B cell (primary cell): ENCODE results near the gene SSC5D. TPM values are rescaled to one million over a fixed set of nuclear protein-coding genes. Genes with fewer than 3 reads are reported as not detected.

Source experiments
- ATAC-seq: fragments of 200-7000 bp; cut with Tn5 transposase; one replicate; pipeline ENCODE4 v1.10.0; 2021; ENCODE audit warnings: low read depth, mild to moderate bottlenecking, moderate number of reproducible peaks, moderate library complexity
- CTCF ChIA-PET: fragments of 350-600 bp; sonication (Branson Sonifier 250); formaldehyde crosslinking; loops from one replicate; lab custom pipeline; 2021; ENCODE audit warnings: antibody characterized with exemption, inconsistent platforms; lab: Charles Lee
- POLR2A ChIA-PET: fragments of 350-600 bp; sonication (Branson Sonifier 250); formaldehyde crosslinking; loops from one replicate; lab custom pipeline; 2021; ENCODE audit warnings: antibody characterized with exemption; lab: Charles Lee
- DNase-seq: peaks from one replicate; pipeline ENCODE4 v3.0.0; 2013
- H2AFZ ChIP-seq: 2 replicates; pipeline ENCODE4 v1.6.1; 2012; ENCODE audit warnings: mild to moderate bottlenecking, low read depth, low read length; ENCODE audit not compliant: insufficient read depth, poor library complexity, severe bottlenecking
- H3K27ac ChIP-seq, 2 donors: 1 replicate in 1 of 2; 2 replicates in 1 of 2; pipeline ENCODE4 v1.5.1; 2012 to 2013; ENCODE audit warnings: low read length in 2 of 2, mild to moderate bottlenecking in 2 of 2, moderate library complexity in 1 of 2
- H3K27me3 ChIP-seq, 4 experiments: fragments of 200-600 bp in 1 of 4; sonication (generic) in 1 of 4; replicated peaks in 1 of 4; 1 replicate in 2 of 4; 2 replicates in 2 of 4; pipeline versions ENCODE4 v1.6.1 to v1.7.0; 2013 to 2016; ENCODE audit warnings: low read length in 3 of 4, mild to moderate bottlenecking in 2 of 4, mixed read lengths in 1 of 4, moderate library complexity in 1 of 4; ENCODE audit not compliant: insufficient read depth in 4 of 4, control insufficient read depth in 3 of 4; ENCODE audit errors: control extremely low read depth in 1 of 4
- H3K36me3 ChIP-seq, 2 experiments: replicated peaks in 1 of 2; 1 replicate in 1 of 2; 2 replicates in 1 of 2; pipeline versions ENCODE4 v1.6.1 to v1.7.1; 2013; ENCODE audit warnings: low read length in 1 of 2; ENCODE audit not compliant: insufficient read depth in 2 of 2, control insufficient read depth in 1 of 2; ENCODE audit errors: control extremely low read depth in 1 of 2, extremely low read depth in 1 of 2
- H3K4me1 ChIP-seq, 2 donors: fragments of 200-600 bp in 1 of 2; sonication (generic) in 1 of 2; 1 replicate in 1 of 2; 2 replicates in 1 of 2; pipeline versions ENCODE4 v1.5.1 to v1.6.1; 2013 to 2017; ENCODE audit warnings: low read length in 2 of 2; ENCODE audit not compliant: control insufficient read depth in 2 of 2, insufficient read depth in 2 of 2
- H3K4me2 ChIP-seq: replicated peaks from 2 replicates; pipeline ENCODE3; 2012; ENCODE audit warnings: mild to moderate bottlenecking, low read depth, low read length; ENCODE audit not compliant: poor library complexity, severe bottlenecking
- H3K4me3 ChIP-seq, 5 experiments: fragments of 200-600 bp in 1 of 5; sonication (generic) in 1 of 5; 1 replicate in 3 of 5; 2 replicates in 2 of 5; pipeline versions ENCODE4 v1.5.1 to v1.7.0; 2011 to 2016; ENCODE audit warnings: low read length in 4 of 5, mild to moderate bottlenecking in 4 of 5, low read depth in 2 of 5, control low read depth in 1 of 5, moderate library complexity in 1 of 5; ENCODE audit not compliant: insufficient read depth in 1 of 5; ENCODE audit errors: control extremely low read depth in 1 of 5, extremely low read depth in 1 of 5
- H3K79me2 ChIP-seq: fragments of 200-600 bp; sonication (generic); one replicate; pipeline ENCODE4 v1.6.0; 2016; ENCODE audit warnings: low read length; ENCODE audit not compliant: control insufficient read depth, insufficient read depth
- H3K9ac ChIP-seq: fragments of 200-600 bp; sonication (generic); 2 replicates; pipeline ENCODE4 v1.6.1; 2017; ENCODE audit warnings: mild to moderate bottlenecking, low read length, moderate library complexity
- H3K9me3 ChIP-seq, 3 donors: one replicate each; pipeline versions ENCODE4 v1.6.1 to v1.7.1; 2013; ENCODE audit warnings: low read length in 2 of 3; ENCODE audit not compliant: control insufficient read depth in 2 of 3, insufficient read depth in 1 of 3; ENCODE audit errors: control extremely low read depth in 1 of 3
- H4K20me1 ChIP-seq: 2 replicates; pipeline ENCODE4 v1.6.0; 2012; ENCODE audit warnings: mild to moderate bottlenecking, low read length; ENCODE audit not compliant: insufficient read depth, control insufficient read depth, poor library complexity, severe bottlenecking
- H3K27ac Mint-ChIP-seq: one replicate; pipeline ENCODE4 v1.8.0; 2021; ENCODE audit warnings: mixed read lengths
- H3K27me3 Mint-ChIP-seq: one replicate; pipeline ENCODE4 v1.8.0; 2021; ENCODE audit warnings: mixed read lengths
- H3K4me1 Mint-ChIP-seq: one replicate; pipeline ENCODE4 v1.8.0; 2021; ENCODE audit warnings: mixed read lengths
- H3K4me3 Mint-ChIP-seq: one replicate; pipeline ENCODE4 v1.8.0; 2021; ENCODE audit warnings: mixed read lengths
- H3K9me3 Mint-ChIP-seq: one replicate; pipeline ENCODE4 v1.8.0; 2022; ENCODE audit warnings: mixed read lengths; ENCODE audit not compliant: insufficient read depth
- EZH2 ChIP-seq: IDR thresholded peaks from 2 replicates; pipeline ENCODE4 v1.6.1; 2012; ENCODE audit warnings: borderline replicate concordance, low read depth, mild to moderate bottlenecking, moderate library complexity, low read length; ENCODE audit not compliant: insufficient read depth, poor library complexity, severe bottlenecking
- WGBS: methylation state at CpG from one replicate; pipeline ENCODE4 v1.1.5; 2013; ENCODE audit warnings: missing lambda C conversion rate; ENCODE audit not compliant: insufficient coverage; 5-methylcytosine and 5-hydroxymethylcytosine counted together
- intact Hi-C: fragments of 100-400 bp; cut with micrococcal nuclease; formaldehyde crosslinking; loops from one replicate; pipeline ENCODE4 v1.10.0; 2022
- polyA plus RNA-seq: library from polyadenylated mRNA; depleted of rRNA; stranded (reverse); fragments of >200 nt; gene quantifications from 2 replicates; pipeline ENCODE4 v1.2.3, GENCODE V29; 2012
- total RNA-seq, 2 donors: library from RNA; stranded (reverse); fragments of 120-200 nt in 1 of 2; gene quantifications; 1 replicate in 1 of 2; 2 replicates in 1 of 2; pipeline versions ENCODE4 v1.2.3 to v1.2.4, GENCODE V29; 2013 to 2022
- TF ChIP-seq, protein P1 (sequence below): fragments of 200-600 bp; IDR thresholded peaks from one replicate; pipeline ENCODE4 v1.8.0; 2022; ENCODE audit warnings: antibody characterized with exemption, mild to moderate bottlenecking

SSC5D gene
- total and polyA plus RNA-seq, 2 donors (not counting 1 experiment from before 2014, with no cell fraction given): 0.22 to 0.44 TPM

DNA sequence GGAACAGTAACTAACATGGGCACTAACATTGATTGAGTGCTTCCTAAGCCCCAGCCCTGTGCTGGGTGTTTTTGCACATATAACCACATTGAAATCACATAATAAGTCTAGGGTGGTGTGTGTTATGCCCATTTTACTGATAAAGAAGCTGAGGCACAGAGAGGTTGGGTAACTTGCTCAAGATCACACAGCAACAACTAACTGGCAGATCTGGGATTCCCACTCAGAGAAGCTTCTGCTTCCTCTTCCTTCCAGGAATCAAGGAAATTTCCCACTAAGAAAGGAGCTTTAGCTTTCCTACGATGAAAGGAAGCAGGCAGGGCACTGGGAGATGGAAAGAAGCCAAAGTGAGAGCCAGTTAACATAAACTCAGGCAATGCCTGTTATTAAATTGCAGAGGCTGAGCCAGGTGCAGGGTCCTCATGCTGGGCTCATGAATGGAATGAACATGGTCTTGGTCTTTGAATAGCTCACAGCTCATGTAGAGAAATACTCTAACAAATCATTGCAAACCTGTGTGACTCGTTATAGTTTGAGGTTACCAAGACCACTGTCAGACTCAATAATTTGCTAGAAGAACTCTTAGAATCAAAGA lies 10.1 kb downstream of the SSC5D start:
- H3K27me3 ChIP-seq: peaks cover 0 to 5% (median 0%) of the 10 kb centered on the region in 4 experiments
- no peaks in the 10 kb centered on the region for H3K36me3 ChIP-seq
- H3K79me2 ChIP-seq: peaks cover 4% of the 10 kb centered on the region
- H3K4me2 ChIP-seq: no peak overlapping the region
- peaks cover 2 to 4% of the 10 kb centered on the region in 2 donors for H3K4me1 ChIP-seq
- no peaks in the 10 kb centered on the region for H3K9me3 ChIP-seq
- ATAC-seq (no peak), DNase-seq (no peak)
- H3K27me3 Mint-ChIP-seq: no peaks in the 10 kb centered on the region
- H3K27ac ChIP-seq: no peak overlapping the region
- intact Hi-C loops: no loop called here
- no peaks in the 10 kb centered on the region for H4K20me1 ChIP-seq
- H3K4me3 Mint-ChIP-seq: no peak overlapping the region
- H3K4me1 Mint-ChIP-seq: peaks cover 7% of the 10 kb centered on the region
- ChIA-PET POLR2A (no interaction called here), CTCF (interaction anchor here (1.2 to 3.0 kb wide), 3 partner anchors 31 to 357 kb away, joined by 3 to 14 read pairs (median 4); no protein-coding TSS in a partner anchor)
- no peaks in the 10 kb centered on the region for H3K9me3 Mint-ChIP-seq
- H3K27ac Mint-ChIP-seq: no peak overlapping the region
- no peak overlapping the region for H3K4me3 ChIP-seq
- no peak overlapping the region for H3K9ac ChIP-seq
- TF ChIP-seq EZH2: no peak
- TF ChIP-seq, protein P1, sequence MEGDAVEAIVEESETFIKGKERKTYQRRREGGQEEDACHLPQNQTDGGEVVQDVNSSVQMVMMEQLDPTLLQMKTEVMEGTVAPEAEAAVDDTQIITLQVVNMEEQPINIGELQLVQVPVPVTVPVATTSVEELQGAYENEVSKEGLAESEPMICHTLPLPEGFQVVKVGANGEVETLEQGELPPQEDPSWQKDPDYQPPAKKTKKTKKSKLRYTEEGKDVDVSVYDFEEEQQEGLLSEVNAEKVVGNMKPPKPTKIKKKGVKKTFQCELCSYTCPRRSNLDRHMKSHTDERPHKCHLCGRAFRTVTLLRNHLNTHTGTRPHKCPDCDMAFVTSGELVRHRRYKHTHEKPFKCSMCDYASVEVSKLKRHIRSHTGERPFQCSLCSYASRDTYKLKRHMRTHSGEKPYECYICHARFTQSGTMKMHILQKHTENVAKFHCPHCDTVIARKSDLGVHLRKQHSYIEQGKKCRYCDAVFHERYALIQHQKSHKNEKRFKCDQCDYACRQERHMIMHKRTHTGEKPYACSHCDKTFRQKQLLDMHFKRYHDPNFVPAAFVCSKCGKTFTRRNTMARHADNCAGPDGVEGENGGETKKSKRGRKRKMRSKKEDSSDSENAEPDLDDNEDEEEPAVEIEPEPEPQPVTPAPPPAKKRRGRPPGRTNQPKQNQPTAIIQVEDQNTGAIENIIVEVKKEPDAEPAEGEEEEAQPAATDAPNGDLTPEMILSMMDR: no peak
- WGBS: no CpG with 5 or more reads among the region's 2 CpGs
- H2AFZ ChIP-seq: no peak overlapping the region

DNA sequence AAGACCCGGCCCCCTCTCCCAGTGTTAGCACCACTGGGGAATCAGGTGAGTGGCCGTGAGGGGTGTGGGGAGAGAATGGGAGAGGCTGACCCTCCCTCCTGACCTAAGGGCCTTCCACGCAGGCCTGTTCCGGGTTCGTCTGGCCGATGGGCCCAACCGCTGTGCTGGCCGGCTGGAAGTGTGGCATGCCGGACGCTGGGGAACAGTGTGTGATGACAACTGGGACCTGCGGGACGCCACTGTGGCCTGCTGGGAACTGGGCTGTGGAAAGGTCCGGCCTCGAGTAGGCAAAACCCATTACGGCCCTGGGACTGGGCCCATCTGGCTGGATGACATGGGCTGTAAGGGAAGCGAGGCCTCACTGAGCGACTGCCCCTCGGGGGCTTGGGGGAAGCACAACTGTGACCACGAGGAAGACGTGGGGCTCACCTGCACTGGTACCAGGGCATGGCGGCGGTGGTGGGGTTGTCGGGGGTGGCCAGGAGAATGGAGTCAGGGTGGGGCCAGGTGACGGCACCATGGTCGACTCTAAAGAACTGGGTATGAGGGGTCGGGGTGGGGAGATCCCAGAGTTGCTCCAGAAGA lies 12.2 kb downstream of the SSC5D start:
- peaks cover 6% of the 10 kb centered on the region for H3K79me2 ChIP-seq
- H3K27me3 ChIP-seq: no peaks in the 10 kb centered on the region
- Mint-ChIP-seq H3K9me3 (no peaks in the 10 kb centered on the region), H3K27me3 (no peaks in the 10 kb centered on the region), H3K4me1 (peaks cover 16% of the 10 kb centered on the region), H3K27ac (no peak overlapping the region), H3K4me3 (no peak overlapping the region)
- CTCF ChIA-PET: interaction anchor here (0.9 to 1.1 kb wide), 2 partner anchors 11 to 33 kb away, joined by 3 read pairs; no protein-coding TSS in a partner anchor
- no peak overlapping the region for H2AFZ ChIP-seq
- 90% methylated on average over 23 of the region's 26 CpGs for WGBS
- no peak overlapping the region for H3K4me2 ChIP-seq
- H3K27ac ChIP-seq: no peak overlapping the region
- DNase-seq (no peak), ATAC-seq (no peak)
- no peaks in the 10 kb centered on the region for H3K9me3 ChIP-seq
- TF ChIP-seq, protein P1: no peak
- TF ChIP-seq EZH2: no peak
- H4K20me1 ChIP-seq: no peaks in the 10 kb centered on the region
- H3K36me3 ChIP-seq: no peaks in the 10 kb centered on the region
- H3K9ac ChIP-seq: no peak overlapping the region
- H3K4me1 ChIP-seq: peaks cover 4 to 16% of the 10 kb centered on the region in 2 donors
- no peak overlapping the region for H3K4me3 ChIP-seq
- POLR2A ChIA-PET: no interaction called here
- intact Hi-C loops: loop anchor here (5.0 kb wide), 2 partner anchors 132 to 198 kb away; no protein-coding TSS in a partner anchor
